NK-92 (cell line): ENCODE results near the gene FBXL14.
"Not testable (repeated sequence)": the region's sequence is repeated elsewhere in the genome, so short reads cannot be mapped to it uniquely, and the experiment has no call there.

Source experiments
- DNase-seq: peaks from one replicate; lab custom pipeline; 2025; ENCODE audit not compliant: unreplicated experiment; lab: John Stamatoyannopoulos, UW

Gene FBXL14

GRCh38 chr12:1574865-1575259 lies 19.5 kb downstream of the FBXL14 start:
- DNase-seq, result no peak

- no peak for DNase-seq
These were observed 20.2 kb downstream of the FBXL14 start for GRCh38 chr12:1573960-1574864.

- DNase-seq, result no peak
These were observed 21.6 kb downstream of the FBXL14 start for GRCh38 chr12:1572731-1573130.

- no peak for DNase-seq
These were observed 26.5 kb downstream of the FBXL14 start for GRCh38 chr12:1567852-1568251.

- DNase-seq, result no peak
These were observed 27.8 kb downstream of the FBXL14 start for GRCh38 chr12:1566449-1567135.

GRCh38 chr12:1565172-1565571 lies 29.2 kb downstream of the FBXL14 start:
- DNase-seq, result no peak

GRCh38 chr12:1564067-1564466 lies 30.3 kb downstream of the FBXL14 start:
- no peak for DNase-seq

- no peak for DNase-seq
These were observed 31.5 kb downstream of the FBXL14 start for GRCh38 chr12:1562813-1563407.

- DNase-seq, result no peak
These were observed 33.7 kb downstream of the FBXL14 start for GRCh38 chr12:1560704-1561103.

GRCh38 chr12:1559676-1560091 lies 34.7 kb downstream of the FBXL14 start:
- no peak for DNase-seq

- not testable (repeated sequence) for DNase-seq
These were observed 36.3 kb downstream of the FBXL14 start for GRCh38 chr12:1558108-1558507.

GRCh38 chr12:1553987-1554982 lies 40.1 kb downstream of the FBXL14 start:
- DNase-seq, result no peak

GRCh38 chr12:1553536-1553935 lies 40.8 kb downstream of the FBXL14 start:
- DNase-seq, result no peak

GRCh38 chr12:1552911-1553491 lies 41.4 kb downstream of the FBXL14 start:
- no peak for DNase-seq

GRCh38 chr12:1552171-1552570 lies 42.2 kb downstream of the FBXL14 start:
- no peak for DNase-seq

- no peak for DNase-seq
These were observed 42.9 kb downstream of the FBXL14 start for GRCh38 chr12:1551496-1551895.

- no peak for DNase-seq
These were observed 47.3 kb downstream of the FBXL14 start for GRCh38 chr12:1546931-1547640.

- DNase-seq, result no peak
These were observed 49.2 kb downstream of the FBXL14 start for GRCh38 chr12:1544996-1545700.

GRCh38 chr12:1542599-1542998 lies 51.8 kb downstream of the FBXL14 start:
- no peak for DNase-seq
